CD4-positive, alpha-beta T cell treated with Interleukin-21 for 1 hour (primary cell): Measurements from ENCODE around the gene TXNDC8.
"Not testable (repeated sequence)": the region's sequence is repeated elsewhere in the genome, so short reads cannot be mapped to it uniquely, and the experiment has no call there.

Experiments
- DNase-seq: peaks from one replicate; pipeline ENCODE4 v3.0.0-alpha.2; 2020

TXNDC8 gene

GRCh38 chr9:110337727-110338126 lies at the start of gene TXNDC8:
Gene TXNDC8 (minus strand): TSS chr9:110337863.
- DNase-seq = no peak

- no peak for DNase-seq
Measured at GRCh38 chr9:110383491-110383890, 45.8 kb upstream of the TXNDC8 start.

GRCh38 chr9:110382731-110383130 lies 45.1 kb upstream of the TXNDC8 start:
- DNase-seq = no peak

GRCh38 chr9:110371411-110372007 lies 33.8 kb upstream of the TXNDC8 start:
- no peak for DNase-seq

GRCh38 chr9:110370315-110370714 lies 32.7 kb upstream of the TXNDC8 start:
- no peak for DNase-seq

- DNase-seq = no peak
Measured at GRCh38 chr9:110364451-110364850, 26.8 kb upstream of the TXNDC8 start.

- not testable (repeated sequence) for DNase-seq
Measured at GRCh38 chr9:110358992-110359391, 21.3 kb upstream of the TXNDC8 start.

- DNase-seq = no peak
Measured at GRCh38 chr9:110357505-110357904, 19.8 kb upstream of the TXNDC8 start.

- DNase-seq = no peak
Measured at GRCh38 chr9:110356639-110357395, 19.2 kb upstream of the TXNDC8 start.

- DNase-seq = no peak
Measured at GRCh38 chr9:110355911-110356310, 18.2 kb upstream of the TXNDC8 start.

GRCh38 chr9:110351009-110351467 lies 13.4 kb upstream of the TXNDC8 start:
- DNase-seq = no peak

GRCh38 chr9:110346325-110346724 lies 8.7 kb upstream of the TXNDC8 start:
- DNase-seq = no peak

GRCh38 chr9:110344821-110345220 lies 7.2 kb upstream of the TXNDC8 start:
- no peak for DNase-seq

- DNase-seq = no peak
Measured at GRCh38 chr9:110343551-110343950, 5.9 kb upstream of the TXNDC8 start.

GRCh38 chr9:110340306-110340705 lies 2.6 kb upstream of the TXNDC8 start:
- DNase-seq = no peak

GRCh38 chr9:110338143-110338542 lies 480 bp upstream of the TXNDC8 start:
- no peak for DNase-seq

- no peak for DNase-seq
Measured at GRCh38 chr9:110336363-110336762, 1.3 kb downstream of the TXNDC8 start.

- DNase-seq = no peak
Measured at GRCh38 chr9:110334871-110335270, 2.8 kb downstream of the TXNDC8 start.

GRCh38 chr9:110334183-110334582 lies 3.5 kb downstream of the TXNDC8 start:
- DNase-seq = no peak

GRCh38 chr9:110332766-110333165 lies 4.9 kb downstream of the TXNDC8 start:
- DNase-seq = no peak

GRCh38 chr9:110330484-110331105 lies 7.1 kb downstream of the TXNDC8 start:
- DNase-seq = no peak

GRCh38 chr9:110329639-110330230 lies 7.9 kb downstream of the TXNDC8 start:
- no peak for DNase-seq

GRCh38 chr9:110328763-110329162 lies 8.9 kb downstream of the TXNDC8 start:
- DNase-seq = no peak

GRCh38 chr9:110327716-110328115 lies 9.9 kb downstream of the TXNDC8 start:
- DNase-seq = no peak
